ENCODE results near the gene DLD. TPM values are rescaled to one million over a fixed set of nuclear protein-coding genes. Genes with fewer than 3 reads are reported as not detected.
"Not testable (repeated sequence)": the region's sequence is repeated elsewhere in the genome, so short reads cannot be mapped to it uniquely, and the experiment has no call there.

DLD gene
- total RNA-seq, 1 donor from 2014 or later = 89.9 TPM

DNA sequence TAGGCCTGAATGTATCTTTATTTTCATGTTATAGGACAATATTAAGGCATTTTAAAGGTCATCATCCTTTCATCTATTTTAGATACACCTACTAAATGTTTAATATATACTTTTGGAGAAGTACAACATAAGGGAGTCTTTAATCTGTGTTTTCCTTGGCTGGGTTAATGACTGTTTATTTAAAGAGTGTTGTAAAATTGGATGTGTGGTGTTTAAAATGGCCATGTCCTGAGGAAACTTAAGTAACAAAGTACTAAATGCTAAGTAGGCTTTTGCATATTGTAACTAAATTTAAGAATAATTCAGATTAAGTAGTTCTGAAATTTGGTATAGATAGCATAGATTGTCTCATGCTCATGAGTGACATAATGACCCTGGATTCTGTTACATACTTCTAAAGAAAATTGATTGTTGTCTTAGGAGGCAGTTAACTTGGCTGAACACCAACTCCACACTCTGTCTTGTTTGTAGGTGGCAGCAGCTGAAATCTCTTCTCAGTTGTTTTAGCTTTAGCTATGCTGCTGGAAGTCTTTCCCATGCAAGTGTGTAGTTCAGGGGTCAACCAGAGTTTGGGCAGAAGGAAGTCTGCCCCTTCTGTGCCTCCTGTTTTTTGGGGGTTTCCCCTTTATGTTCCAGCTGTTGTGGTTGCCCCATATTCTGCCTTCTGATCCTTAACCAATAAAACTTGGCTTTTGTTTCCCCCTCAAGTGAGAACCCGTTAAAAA lies 29.2 kb downstream of the DLD start:
- DNase-seq (ENCODE audit: low spot score) = no peak
- H3K36me3 Mint-ChIP-seq (ENCODE audit: low read depth, unreplicated experiment) = peaks cover 38% of the 10 kb centered on the region
- TF ChIP-seq, protein P1, sequence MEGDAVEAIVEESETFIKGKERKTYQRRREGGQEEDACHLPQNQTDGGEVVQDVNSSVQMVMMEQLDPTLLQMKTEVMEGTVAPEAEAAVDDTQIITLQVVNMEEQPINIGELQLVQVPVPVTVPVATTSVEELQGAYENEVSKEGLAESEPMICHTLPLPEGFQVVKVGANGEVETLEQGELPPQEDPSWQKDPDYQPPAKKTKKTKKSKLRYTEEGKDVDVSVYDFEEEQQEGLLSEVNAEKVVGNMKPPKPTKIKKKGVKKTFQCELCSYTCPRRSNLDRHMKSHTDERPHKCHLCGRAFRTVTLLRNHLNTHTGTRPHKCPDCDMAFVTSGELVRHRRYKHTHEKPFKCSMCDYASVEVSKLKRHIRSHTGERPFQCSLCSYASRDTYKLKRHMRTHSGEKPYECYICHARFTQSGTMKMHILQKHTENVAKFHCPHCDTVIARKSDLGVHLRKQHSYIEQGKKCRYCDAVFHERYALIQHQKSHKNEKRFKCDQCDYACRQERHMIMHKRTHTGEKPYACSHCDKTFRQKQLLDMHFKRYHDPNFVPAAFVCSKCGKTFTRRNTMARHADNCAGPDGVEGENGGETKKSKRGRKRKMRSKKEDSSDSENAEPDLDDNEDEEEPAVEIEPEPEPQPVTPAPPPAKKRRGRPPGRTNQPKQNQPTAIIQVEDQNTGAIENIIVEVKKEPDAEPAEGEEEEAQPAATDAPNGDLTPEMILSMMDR (IDR thresholded peaks at IDR 0.05; ENCODE audit: unreplicated experiment) = no peak
- H3K4me3 Mint-ChIP-seq (ENCODE audit: unreplicated experiment) = peak overlapping the region; percentile 45
- peaks cover 6% of the 10 kb centered on the region for H3K4me1 Mint-ChIP-seq (ENCODE audit: unreplicated experiment)
- peaks cover 4% of the 10 kb centered on the region for H3K27me3 Mint-ChIP-seq (ENCODE audit: unreplicated experiment)
- H3K9me3 Mint-ChIP-seq (ENCODE audit: unreplicated experiment) = no peaks in the 10 kb centered on the region
- H3K27ac Mint-ChIP-seq (ENCODE audit: unreplicated experiment) = peak overlapping the region; percentile 45

DNA sequence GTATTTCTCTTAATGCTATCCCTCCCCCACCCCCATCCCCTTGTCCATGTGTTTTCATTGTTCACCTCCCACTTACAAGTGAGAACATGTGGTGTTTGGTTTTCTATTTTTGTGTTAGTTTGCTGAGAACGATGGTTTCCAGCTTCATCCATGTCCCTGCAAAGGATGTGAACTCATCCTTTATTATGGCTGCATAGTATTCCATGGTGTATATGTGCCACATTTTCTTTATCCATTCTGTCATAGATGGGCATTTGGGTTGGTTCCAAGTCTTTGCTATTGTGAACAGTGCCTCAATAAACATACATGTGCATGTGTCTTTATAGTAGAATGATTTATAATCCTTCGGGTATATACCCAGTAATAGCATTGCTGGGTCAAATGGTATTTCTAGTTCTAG lies 30.8 kb downstream of the DLD start:
- not testable (repeated sequence) for H3K27me3 Mint-ChIP-seq (ENCODE audit: unreplicated experiment); DNase-seq (ENCODE audit: low spot score)
- peaks cover 52% of the 10 kb centered on the region for H3K36me3 Mint-ChIP-seq (ENCODE audit: low read depth, unreplicated experiment)

DNA sequence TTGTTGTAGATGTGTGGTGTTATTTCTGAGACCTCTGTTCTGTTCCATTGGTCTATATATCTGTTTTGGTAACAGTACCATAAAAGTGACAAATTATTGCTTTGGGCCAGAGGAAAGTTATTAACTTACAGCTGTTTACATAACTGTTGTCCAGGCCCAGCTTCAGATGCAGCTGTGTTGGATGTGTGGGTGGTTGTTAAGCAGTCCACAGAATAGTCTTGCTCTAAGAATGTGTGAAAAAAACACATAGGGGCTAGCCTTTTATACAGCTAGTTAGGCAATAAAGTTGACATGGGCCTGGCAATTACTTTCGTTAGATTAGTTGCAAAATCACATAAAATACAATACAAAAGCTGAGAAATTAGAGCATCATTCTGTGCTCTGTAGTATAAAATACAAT lies 31.9 kb downstream of the DLD start:
- H3K4me1 Mint-ChIP-seq (ENCODE audit: unreplicated experiment) = peaks cover 19% of the 10 kb centered on the region
- H3K27me3 Mint-ChIP-seq (ENCODE audit: unreplicated experiment) = peaks cover 4% of the 10 kb centered on the region
- no peak overlapping the region for H3K4me3 Mint-ChIP-seq (ENCODE audit: unreplicated experiment)
- no peak overlapping the region for H3K27ac Mint-ChIP-seq (ENCODE audit: unreplicated experiment)
- peaks cover 50% of the 10 kb centered on the region for H3K36me3 Mint-ChIP-seq (ENCODE audit: low read depth, unreplicated experiment)
- no peak for DNase-seq (ENCODE audit: low spot score)
- TF ChIP-seq, protein P1 (IDR thresholded peaks at IDR 0.05; ENCODE audit: unreplicated experiment) = no peak
- H3K9me3 Mint-ChIP-seq (ENCODE audit: unreplicated experiment) = no peaks in the 10 kb centered on the region

More for the DNA sequence above, 30.8 kb downstream of the DLD start:
- not testable (repeated sequence) for H3K9me3 Mint-ChIP-seq (ENCODE audit: unreplicated experiment); H3K27ac Mint-ChIP-seq (ENCODE audit: unreplicated experiment); H3K4me3 Mint-ChIP-seq (ENCODE audit: unreplicated experiment)
- peaks cover 13% of the 10 kb centered on the region for H3K4me1 Mint-ChIP-seq (ENCODE audit: unreplicated experiment)

DNA sequence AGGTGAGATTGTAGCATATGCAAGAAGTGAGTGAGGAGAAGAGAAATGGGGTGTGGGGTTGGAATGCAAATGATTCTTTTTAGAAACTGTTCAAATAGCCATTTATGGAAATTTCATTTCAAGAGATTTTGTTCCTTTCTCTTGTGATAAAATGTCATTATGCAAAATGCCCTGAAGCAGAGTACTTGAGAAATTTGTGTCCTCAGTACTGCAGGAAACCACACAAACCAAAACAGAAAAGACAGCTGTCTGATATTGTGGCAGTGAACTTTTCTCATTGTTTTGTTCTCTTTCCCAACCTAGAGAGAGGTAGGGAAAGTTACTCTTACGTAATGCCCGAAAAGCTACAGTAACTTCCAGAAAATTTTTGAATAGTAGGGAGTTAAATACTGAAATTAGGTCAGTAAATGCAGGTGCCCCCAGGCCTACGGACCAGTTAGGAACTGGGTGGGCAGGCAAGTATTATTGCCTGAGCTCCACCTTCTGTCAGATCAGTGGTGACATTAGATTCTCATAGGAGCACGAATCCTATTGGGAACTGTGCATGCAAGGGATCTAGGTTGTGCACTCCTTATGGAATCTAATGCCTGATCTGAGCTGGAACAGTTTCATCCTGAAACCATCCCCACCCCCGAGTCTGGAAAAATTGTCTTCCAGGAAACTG lies 34.0 kb downstream of the DLD start:
- TF ChIP-seq, protein P1 (IDR thresholded peaks at IDR 0.05; ENCODE audit: unreplicated experiment) = no peak
- Mint-ChIP-seq H3K4me3 (ENCODE audit: unreplicated experiment) (no peak overlapping the region), H3K27me3 (ENCODE audit: unreplicated experiment) (peaks cover 4% of the 10 kb centered on the region), H3K9me3 (ENCODE audit: unreplicated experiment) (no peaks in the 10 kb centered on the region), H3K36me3 (ENCODE audit: low read depth, unreplicated experiment) (peaks cover 58% of the 10 kb centered on the region), H3K4me1 (ENCODE audit: unreplicated experiment) (peaks cover 19% of the 10 kb centered on the region), H3K27ac (ENCODE audit: unreplicated experiment) (peak overlapping the region; percentile 55)
- no peak for DNase-seq (ENCODE audit: low spot score)

DNA sequence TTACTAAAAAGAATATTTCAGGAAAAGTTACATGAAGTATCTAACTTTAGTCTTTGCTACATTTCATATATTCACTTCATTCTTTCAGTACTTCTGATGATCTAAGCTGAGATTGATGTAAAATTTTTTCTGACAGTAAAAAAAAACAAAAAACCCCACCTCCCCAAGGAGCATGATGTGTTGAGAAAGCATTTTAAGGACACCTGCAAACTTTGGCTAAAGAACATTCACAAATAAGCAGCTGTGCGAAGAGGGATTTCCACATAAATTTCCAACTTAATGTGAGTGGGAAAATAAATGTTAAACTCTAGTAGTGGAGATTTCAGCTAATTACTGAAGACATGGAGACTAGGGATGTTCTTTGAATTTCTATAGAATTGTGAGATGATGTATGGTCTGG lies 35.5 kb downstream of the DLD start:
- no peak overlapping the region for H3K27ac Mint-ChIP-seq (ENCODE audit: unreplicated experiment)
- TF ChIP-seq, protein P1 (IDR thresholded peaks at IDR 0.05; ENCODE audit: unreplicated experiment) = no peak

More for the DNA sequence above, 35.5 kb downstream of the DLD start:
- H3K9me3 Mint-ChIP-seq (ENCODE audit: unreplicated experiment) = no peaks in the 10 kb centered on the region
- DNase-seq (ENCODE audit: low spot score) = no peak
- peaks cover 4% of the 10 kb centered on the region for H3K27me3 Mint-ChIP-seq (ENCODE audit: unreplicated experiment)
- peaks cover 62% of the 10 kb centered on the region for H3K36me3 Mint-ChIP-seq (ENCODE audit: low read depth, unreplicated experiment)
- peaks cover 19% of the 10 kb centered on the region for H3K4me1 Mint-ChIP-seq (ENCODE audit: unreplicated experiment)
- no peak overlapping the region for H3K4me3 Mint-ChIP-seq (ENCODE audit: unreplicated experiment)
